ENCODE data around the gene TAX1BP1.

DNA sequence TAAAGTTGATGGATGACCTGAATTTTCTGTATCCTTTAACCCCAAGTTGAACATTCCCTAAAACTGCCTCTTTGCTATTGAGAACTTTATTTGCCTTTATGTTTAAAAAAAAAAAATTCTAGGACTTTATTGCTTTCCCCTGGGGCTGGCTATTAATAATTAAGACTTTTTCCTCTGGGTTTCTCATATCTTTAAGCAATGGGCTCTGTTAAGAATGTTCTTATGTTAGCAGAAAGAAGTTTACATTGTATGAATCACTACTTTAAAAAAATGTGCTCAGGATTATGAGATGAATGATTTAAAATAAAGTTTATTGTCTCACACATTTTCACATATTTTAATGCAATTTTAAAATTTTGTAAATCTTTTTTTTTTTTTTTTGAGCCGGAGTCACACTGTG is 19.5 kb downstream of the TAX1BP1 start:
- TF ChIP-seq POLR2A (IDR thresholded peaks at IDR 0.05), result no peak
- TF ChIP-seq, protein P1, sequence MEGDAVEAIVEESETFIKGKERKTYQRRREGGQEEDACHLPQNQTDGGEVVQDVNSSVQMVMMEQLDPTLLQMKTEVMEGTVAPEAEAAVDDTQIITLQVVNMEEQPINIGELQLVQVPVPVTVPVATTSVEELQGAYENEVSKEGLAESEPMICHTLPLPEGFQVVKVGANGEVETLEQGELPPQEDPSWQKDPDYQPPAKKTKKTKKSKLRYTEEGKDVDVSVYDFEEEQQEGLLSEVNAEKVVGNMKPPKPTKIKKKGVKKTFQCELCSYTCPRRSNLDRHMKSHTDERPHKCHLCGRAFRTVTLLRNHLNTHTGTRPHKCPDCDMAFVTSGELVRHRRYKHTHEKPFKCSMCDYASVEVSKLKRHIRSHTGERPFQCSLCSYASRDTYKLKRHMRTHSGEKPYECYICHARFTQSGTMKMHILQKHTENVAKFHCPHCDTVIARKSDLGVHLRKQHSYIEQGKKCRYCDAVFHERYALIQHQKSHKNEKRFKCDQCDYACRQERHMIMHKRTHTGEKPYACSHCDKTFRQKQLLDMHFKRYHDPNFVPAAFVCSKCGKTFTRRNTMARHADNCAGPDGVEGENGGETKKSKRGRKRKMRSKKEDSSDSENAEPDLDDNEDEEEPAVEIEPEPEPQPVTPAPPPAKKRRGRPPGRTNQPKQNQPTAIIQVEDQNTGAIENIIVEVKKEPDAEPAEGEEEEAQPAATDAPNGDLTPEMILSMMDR (IDR thresholded peaks at IDR 0.05), result no peak
